ENCODE results near the gene ORC3. TPM values are rescaled to one million over a fixed set of nuclear protein-coding genes. Genes with fewer than 3 reads are reported as not detected.

ORC3 gene
- 8.3 and 12.8 TPM in 2 replicates for total RNA-seq

DNA sequence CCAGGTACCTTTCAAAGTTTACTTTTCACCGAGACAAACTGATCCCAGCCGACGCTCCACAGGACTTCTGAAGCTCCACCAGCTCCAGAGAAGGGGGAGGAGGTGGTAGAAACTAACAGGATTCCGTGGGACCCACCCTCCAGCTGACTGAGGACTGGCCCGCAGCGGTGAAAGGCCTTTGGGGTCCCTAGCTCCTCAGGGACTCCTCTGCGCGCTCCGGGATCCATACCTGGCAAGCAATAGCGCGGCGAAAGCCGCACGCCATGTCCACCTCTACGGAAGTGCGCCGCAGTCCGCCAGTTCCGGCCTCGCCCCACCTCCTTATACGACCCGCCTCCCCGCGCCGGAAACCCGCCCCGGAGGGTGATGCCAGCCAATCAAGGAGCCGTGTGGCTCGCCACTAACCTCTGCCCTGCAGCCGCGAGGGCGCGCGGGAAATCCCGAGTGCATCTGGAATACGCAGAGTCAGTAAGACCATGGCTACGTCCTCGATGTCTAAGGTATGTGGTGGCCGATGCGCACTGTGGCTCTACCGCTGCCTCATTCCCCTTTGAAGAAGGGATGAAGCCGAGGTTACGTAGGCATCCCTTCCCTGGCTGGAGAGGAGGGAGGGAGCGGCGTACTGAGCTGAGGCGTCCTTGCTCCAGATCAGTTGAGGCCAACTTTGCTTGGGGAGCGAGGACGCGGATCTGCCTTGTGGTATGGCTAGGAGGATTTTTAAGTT lies at the start of gene ORC3, which contains the start of gene RARS2:
ORC3 (plus strand) TSS at position 443 of the 724 bp plus-strand sequence; CDS start at position 477, 34 bp downstream.
RARS2 (minus strand) TSS at position 295 of the 724 bp plus-strand sequence; CDS start at position 265, 30 bp downstream.

DNA sequence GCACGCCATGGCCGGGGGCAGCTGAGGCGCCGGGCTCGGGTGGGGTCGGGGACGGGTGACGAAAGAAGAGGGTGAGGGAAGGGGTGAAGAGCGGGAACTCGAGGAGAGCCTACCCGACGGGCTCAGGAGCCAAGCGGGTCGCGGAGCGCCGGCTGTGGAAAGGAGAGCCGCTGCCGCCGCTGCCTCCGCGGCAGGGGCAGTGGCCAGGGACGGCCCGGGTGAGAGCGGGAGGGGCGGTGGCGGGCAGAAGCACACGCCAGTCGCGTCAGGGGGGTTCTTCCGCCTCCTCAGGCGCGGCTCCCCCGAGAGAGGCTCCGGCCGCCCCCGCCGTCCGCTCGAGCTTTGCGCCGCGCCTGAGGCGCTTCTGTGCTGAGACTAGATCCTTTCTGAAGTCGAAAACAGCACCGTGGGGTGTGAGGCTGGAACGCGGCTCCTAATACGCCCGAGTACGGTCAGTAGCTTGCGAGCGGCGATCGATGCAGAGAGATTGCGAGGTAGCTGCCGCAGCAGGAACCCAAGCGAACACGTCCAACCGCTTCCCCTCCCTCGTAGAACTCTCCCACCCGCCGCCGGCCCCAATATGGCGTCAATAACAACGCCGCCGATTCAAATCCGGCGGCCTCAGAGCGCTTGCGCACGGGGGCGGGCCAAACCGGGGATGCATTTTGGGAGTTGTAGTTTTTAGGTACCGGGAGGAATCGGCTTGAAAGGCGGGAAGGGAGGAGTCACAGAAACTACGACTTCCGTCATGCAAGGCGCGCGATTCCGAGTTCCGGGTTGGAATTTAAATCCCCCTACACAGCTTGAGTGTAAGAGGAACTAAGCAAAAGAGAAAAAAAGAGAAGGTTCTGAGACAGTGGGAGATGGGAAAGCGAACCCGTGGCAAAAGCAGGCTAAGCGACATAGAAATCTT lies 112.0 kb downstream of the ORC3 start, which contains the start of gene AKIRIN2:
AKIRIN2 (minus strand) TSS at position 558 of the 913 bp plus-strand sequence; CDS start at position 9, 549 bp downstream.

Other genes starting within 250 kb of the ORC3 start
- 0.43 and 0.95 TPM in 2 replicates for gene C6orf163, start 245.3 kb upstream of the ORC3 start, total RNA-seq
- gene CFAP206, start 182.2 kb upstream of the ORC3 start, total RNA-seq = under 0.01 and 0.26 TPM in 2 replicates
- 30.2 and 31.3 TPM in 2 replicates for gene SLC35A1, start 117.2 kb upstream of the ORC3 start, total RNA-seq
- gene RARS2, start 148 bp upstream of the ORC3 start, total RNA-seq = 40.6 and 46.9 TPM in 2 replicates
- 16.1 and 18.4 TPM in 2 replicates for gene AKIRIN2, start 112.1 kb downstream of the ORC3 start, total RNA-seq